Measurements from ENCODE around the gene CDH5. TPM values are rescaled to one million over a fixed set of nuclear protein-coding genes. Genes with fewer than 3 reads are reported as not detected.

Gene CDH5
- total and polyA plus RNA-seq, 2 of the 13 experiments (the other 11 are each of a cell fraction or from before 2014, with no cell fraction given), result 0.71 to 1.1 TPM

DNA sequence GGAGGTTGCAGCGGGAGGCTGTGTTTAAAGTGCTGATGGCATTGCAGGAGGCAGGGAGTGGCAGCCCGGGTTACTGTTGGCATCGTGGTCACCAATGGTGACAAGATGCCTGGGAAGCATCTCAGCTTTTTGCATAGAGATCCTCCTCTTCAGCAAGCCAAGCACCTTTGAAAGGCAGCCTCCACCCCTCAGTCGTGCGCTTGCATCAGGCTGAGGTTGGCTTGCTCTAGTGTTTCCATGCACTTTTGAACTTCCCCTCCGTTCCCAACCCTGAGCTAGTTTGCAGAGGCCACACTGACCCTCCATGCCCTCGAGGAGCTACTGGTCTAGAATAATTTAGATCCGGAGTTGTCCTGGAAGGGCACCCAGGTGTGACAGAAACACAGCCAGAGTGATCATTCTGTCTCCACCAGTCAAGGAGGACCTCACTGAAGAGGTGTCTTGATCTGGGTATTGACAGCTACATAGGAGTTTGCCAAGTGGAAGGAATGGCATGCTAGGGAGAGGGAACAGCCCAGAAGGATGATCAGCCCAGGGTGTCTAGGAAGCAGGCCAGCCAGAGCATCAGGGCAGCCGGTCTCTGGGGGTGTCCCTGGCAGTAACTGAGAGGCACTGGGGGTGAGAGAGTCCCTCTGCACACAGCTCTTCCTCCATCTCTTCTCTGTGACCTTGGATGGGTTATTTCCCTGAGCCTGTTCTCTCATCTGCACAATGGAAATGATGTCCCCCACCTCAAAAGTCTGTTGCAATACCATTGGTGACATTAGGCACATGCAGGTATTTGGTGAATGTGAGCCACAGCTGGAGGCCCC, 68.3 kb downstream of the CDH5 start (continued):
- TF ChIP-seq, protein P1, sequence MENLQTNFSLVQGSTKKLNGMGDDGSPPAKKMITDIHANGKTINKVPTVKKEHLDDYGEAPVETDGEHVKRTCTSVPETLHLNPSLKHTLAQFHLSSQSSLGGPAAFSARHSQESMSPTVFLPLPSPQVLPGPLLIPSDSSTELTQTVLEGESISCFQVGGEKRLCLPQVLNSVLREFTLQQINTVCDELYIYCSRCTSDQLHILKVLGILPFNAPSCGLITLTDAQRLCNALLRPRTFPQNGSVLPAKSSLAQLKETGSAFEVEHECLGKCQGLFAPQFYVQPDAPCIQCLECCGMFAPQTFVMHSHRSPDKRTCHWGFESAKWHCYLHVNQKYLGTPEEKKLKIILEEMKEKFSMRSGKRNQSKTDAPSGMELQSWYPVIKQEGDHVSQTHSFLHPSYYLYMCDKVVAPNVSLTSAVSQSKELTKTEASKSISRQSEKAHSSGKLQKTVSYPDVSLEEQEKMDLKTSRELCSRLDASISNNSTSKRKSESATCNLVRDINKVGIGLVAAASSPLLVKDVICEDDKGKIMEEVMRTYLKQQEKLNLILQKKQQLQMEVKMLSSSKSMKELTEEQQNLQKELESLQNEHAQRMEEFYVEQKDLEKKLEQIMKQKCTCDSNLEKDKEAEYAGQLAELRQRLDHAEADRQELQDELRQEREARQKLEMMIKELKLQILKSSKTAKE (CRISPR knock-in tag; IDR thresholded peaks at IDR 0.05; ENCODE audit: borderline replicate concordance), result no peak; the same call in 1 of the 2 replicates
- TF ChIP-seq PRMT3 (CRISPR knock-in tag; IDR thresholded peaks at IDR 0.05; ENCODE audit: borderline replicate concordance, low read depth), result peak; percentile 56; the same call in 1 of the 2 replicates
- TF ChIP-seq, protein P2, sequence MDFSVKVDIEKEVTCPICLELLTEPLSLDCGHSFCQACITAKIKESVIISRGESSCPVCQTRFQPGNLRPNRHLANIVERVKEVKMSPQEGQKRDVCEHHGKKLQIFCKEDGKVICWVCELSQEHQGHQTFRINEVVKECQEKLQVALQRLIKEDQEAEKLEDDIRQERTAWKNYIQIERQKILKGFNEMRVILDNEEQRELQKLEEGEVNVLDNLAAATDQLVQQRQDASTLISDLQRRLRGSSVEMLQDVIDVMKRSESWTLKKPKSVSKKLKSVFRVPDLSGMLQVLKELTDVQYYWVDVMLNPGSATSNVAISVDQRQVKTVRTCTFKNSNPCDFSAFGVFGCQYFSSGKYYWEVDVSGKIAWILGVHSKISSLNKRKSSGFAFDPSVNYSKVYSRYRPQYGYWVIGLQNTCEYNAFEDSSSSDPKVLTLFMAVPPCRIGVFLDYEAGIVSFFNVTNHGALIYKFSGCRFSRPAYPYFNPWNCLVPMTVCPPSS (IDR thresholded peaks at IDR 0.05), result no peak
- TF ChIP-seq ZNF629 (CRISPR knock-in tag; conservative IDR thresholded peaks at IDR 0.05), result no peak; the same call in 1 of the 2 replicates
- TF ChIP-seq, protein P3, sequence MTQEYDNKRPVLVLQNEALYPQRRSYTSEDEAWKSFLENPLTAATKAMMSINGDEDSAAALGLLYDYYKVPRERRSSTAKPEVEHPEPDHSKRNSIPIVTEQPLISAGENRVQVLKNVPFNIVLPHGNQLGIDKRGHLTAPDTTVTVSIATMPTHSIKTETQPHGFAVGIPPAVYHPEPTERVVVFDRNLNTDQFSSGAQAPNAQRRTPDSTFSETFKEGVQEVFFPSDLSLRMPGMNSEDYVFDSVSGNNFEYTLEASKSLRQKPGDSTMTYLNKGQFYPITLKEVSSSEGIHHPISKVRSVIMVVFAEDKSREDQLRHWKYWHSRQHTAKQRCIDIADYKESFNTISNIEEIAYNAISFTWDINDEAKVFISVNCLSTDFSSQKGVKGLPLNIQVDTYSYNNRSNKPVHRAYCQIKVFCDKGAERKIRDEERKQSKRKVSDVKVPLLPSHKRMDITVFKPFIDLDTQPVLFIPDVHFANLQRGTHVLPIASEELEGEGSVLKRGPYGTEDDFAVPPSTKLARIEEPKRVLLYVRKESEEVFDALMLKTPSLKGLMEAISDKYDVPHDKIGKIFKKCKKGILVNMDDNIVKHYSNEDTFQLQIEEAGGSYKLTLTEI (CRISPR knock-in tag; conservative IDR thresholded peaks at IDR 0.05), result no peak
- TF ChIP-seq SOX6 (IDR thresholded peaks at IDR 0.05), result no peak
- peak; percentile 92 for TF ChIP-seq SOX6 (CRISPR knock-in tag; IDR thresholded peaks at IDR 0.05)
- no peak for TF ChIP-seq SIX1 (CRISPR knock-in tag; IDR thresholded peaks at IDR 0.05; ENCODE audit: borderline replicate concordance)
- TF ChIP-seq SP4 (CRISPR knock-in tag; IDR thresholded peaks at IDR 0.05), result peak; percentile 16; the same call in 1 of the 2 replicates
- TF ChIP-seq, protein P4, sequence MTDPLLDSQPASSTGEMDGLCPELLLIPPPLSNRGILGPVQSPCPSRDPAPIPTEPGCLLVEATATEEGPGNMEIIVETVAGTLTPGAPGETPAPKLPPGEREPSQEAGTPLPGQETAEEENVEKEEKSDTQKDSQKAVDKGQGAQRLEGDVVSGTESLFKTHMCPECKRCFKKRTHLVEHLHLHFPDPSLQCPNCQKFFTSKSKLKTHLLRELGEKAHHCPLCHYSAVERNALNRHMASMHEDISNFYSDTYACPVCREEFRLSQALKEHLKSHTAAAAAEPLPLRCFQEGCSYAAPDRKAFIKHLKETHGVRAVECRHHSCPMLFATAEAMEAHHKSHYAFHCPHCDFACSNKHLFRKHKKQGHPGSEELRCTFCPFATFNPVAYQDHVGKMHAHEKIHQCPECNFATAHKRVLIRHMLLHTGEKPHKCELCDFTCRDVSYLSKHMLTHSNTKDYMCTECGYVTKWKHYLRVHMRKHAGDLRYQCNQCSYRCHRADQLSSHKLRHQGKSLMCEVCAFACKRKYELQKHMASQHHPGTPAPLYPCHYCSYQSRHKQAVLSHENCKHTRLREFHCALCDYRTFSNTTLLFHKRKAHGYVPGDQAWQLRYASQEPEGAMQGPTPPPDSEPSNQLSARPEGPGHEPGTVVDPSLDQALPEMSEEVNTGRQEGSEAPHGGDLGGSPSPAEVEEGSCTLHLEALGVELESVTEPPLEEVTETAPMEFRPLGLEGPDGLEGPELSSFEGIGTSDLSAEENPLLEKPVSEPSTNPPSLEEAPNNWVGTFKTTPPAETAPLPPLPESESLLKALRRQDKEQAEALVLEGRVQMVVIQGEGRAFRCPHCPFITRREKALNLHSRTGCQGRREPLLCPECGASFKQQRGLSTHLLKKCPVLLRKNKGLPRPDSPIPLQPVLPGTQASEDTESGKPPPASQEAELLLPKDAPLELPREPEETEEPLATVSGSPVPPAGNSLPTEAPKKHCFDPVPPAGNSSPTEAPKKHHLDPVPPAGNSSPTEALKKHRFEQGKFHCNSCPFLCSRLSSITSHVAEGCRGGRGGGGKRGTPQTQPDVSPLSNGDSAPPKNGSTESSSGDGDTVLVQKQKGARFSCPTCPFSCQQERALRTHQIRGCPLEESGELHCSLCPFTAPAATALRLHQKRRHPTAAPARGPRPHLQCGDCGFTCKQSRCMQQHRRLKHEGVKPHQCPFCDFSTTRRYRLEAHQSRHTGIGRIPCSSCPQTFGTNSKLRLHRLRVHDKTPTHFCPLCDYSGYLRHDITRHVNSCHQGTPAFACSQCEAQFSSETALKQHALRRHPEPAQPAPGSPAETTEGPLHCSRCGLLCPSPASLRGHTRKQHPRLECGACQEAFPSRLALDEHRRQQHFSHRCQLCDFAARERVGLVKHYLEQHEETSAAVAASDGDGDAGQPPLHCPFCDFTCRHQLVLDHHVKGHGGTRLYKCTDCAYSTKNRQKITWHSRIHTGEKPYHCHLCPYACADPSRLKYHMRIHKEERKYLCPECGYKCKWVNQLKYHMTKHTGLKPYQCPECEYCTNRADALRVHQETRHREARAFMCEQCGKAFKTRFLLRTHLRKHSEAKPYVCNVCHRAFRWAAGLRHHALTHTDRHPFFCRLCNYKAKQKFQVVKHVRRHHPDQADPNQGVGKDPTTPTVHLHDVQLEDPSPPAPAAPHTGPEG (CRISPR knock-in tag; IDR thresholded peaks at IDR 0.05), result no peak
- TF ChIP-seq, protein P5, sequence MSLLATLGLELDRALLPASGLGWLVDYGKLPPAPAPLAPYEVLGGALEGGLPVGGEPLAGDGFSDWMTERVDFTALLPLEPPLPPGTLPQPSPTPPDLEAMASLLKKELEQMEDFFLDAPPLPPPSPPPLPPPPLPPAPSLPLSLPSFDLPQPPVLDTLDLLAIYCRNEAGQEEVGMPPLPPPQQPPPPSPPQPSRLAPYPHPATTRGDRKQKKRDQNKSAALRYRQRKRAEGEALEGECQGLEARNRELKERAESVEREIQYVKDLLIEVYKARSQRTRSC (CRISPR knock-in tag; IDR thresholded peaks at IDR 0.05; ENCODE audit: low read depth), result no peak
- TF ChIP-seq ZNF703 (CRISPR knock-in tag; IDR thresholded peaks at IDR 0.05; ENCODE audit: borderline replicate concordance), result no peak
- no peak; the same call in 1 of the 2 replicates for TF ChIP-seq KLF11 (CRISPR knock-in tag; IDR thresholded peaks at IDR 0.05)
- TF ChIP-seq, protein P6, sequence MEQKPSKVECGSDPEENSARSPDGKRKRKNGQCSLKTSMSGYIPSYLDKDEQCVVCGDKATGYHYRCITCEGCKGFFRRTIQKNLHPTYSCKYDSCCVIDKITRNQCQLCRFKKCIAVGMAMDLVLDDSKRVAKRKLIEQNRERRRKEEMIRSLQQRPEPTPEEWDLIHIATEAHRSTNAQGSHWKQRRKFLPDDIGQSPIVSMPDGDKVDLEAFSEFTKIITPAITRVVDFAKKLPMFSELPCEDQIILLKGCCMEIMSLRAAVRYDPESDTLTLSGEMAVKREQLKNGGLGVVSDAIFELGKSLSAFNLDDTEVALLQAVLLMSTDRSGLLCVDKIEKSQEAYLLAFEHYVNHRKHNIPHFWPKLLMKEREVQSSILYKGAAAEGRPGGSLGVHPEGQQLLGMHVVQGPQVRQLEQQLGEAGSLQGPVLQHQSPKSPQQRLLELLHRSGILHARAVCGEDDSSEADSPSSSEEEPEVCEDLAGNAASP (CRISPR knock-in tag; IDR thresholded peaks at IDR 0.05; ENCODE audit: borderline replicate concordance), result peak; percentile 69; the same call in 1 of the 2 replicates

Measured in HepG2 (cell line).